Esophagus (tissue), 2 donors: Measurements from ENCODE around the gene DRGX. TPM values are rescaled to one million over a fixed set of nuclear protein-coding genes. Genes with fewer than 3 reads are reported as not detected.

ENCODE experiments used
- H3K27ac ChIP-seq, 2 donors: one replicate each; pipeline ENCODE4 v1.5.1; 2013; ENCODE audit warnings: low read depth in 2 of 2, mild to moderate bottlenecking in 2 of 2, inconsistent platforms in 1 of 2, low read length in 1 of 2, moderate library complexity in 1 of 2
- H3K27me3 ChIP-seq, 2 donors: one replicate each; pipeline ENCODE4 v1.6.1; 2013; ENCODE audit warnings: low read length in 2 of 2, control low read depth in 1 of 2, mild to moderate bottlenecking in 1 of 2; ENCODE audit not compliant: insufficient read depth in 2 of 2, control insufficient read depth in 1 of 2
- H3K36me3 ChIP-seq, 2 donors: one replicate each; pipeline ENCODE4 v1.6.1; 2013; ENCODE audit warnings: low read length in 1 of 2; ENCODE audit not compliant: control insufficient read depth in 2 of 2, insufficient read depth in 2 of 2
- H3K4me1 ChIP-seq, 2 donors: one replicate each; pipeline ENCODE4 v1.6.1; 2013; ENCODE audit warnings: low read length in 1 of 2; ENCODE audit not compliant: control insufficient read depth in 2 of 2, insufficient read depth in 2 of 2
- H3K4me3 ChIP-seq, 2 donors: one replicate each; pipeline ENCODE4 v1.5.1; 2013; ENCODE audit warnings: low read length in 2 of 2, mild to moderate bottlenecking in 2 of 2, low read depth in 1 of 2, moderate library complexity in 1 of 2
- H3K9me3 ChIP-seq, 2 donors: one replicate each; pipeline ENCODE4 v1.6.1; 2013; ENCODE audit warnings: mild to moderate bottlenecking in 2 of 2, low read depth in 1 of 2, low read length in 1 of 2, moderate library complexity in 1 of 2; ENCODE audit not compliant: control insufficient read depth in 2 of 2, insufficient read depth in 1 of 2
- WGBS, 2 donors: extraction: QIAGEN DNeasy Blood & Tissue Kit; methylation state at CpG; one replicate each; pipeline ENCODE4 v1.1.7; 2013; 5-methylcytosine and 5-hydroxymethylcytosine counted together
- polyA plus RNA-seq, 2 donors: library from polyadenylated mRNA; stranded (reverse); fragments of 200-250 nt; gene quantifications; one replicate each; pipeline ENCODE4 v1.2.3, GENCODE V29; 2013
- donor health status: healthy with polysubstance abuse.
- donor health status: Bipolar disorder and iron deficiency.

The DRGX gene
- polyA plus RNA-seq, 2 donors, result 0.04 TPM; not detected in 1

DNA sequence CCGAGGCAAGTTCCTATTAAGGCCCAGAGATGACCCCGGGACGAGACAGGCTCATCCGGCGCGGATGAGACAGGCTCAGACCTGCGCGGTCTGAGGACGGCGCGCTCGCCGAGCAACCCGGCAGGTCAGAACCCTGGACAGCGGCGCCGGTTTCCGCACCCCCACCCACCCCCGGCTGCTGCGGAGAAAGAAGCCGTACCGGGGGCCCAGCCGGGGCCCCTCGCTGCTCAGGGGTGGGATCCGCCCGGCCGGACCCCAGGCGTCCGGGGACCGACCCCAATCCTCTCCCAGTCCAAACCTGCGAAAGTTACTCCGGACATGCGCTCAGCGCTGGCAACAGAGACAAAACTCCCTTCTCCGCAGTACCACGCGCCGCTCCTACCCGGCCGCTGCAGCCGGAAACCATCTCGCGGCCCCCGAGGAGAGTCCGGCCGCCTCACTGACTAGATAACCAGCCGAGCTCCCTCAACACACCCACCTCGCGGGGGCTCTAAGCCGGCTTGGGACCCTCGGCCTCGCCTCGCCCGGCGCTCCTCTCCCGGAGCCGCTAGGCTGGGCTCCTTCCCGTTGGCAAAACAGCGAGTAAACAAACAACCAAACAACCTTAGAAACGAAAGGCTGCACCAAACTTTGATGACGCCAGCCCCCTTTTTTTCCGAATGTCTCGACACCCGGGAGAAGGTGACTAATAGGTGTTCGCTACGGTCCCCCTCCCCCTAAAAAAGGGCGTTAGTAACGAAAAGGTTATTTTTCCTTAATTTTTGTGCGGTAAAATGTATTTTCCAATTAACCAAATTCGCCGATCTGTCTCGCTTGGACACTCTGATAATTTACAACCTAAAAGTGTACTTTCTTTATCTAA lies 2.3 kb upstream of the DRGX start:
- no peaks in the 10 kb centered on the region for H3K36me3 ChIP-seq
- H3K4me1 ChIP-seq, result peaks cover 10 to 17% of the 10 kb centered on the region in 2 donors
- H3K4me3 ChIP-seq, result peak overlapping the region in 1 of 2 donors; percentile 26
- peaks cover 0 to 11% of the 10 kb centered on the region in 2 donors for H3K9me3 ChIP-seq
- H3K27ac ChIP-seq, result no peak overlapping the region
- WGBS, 2 donors, result 2 to 3% methylated on average over 66 to 72 of the region's 72 CpGs
- peaks cover 0 to 50% of the 10 kb centered on the region in 2 donors for H3K27me3 ChIP-seq

DNA sequence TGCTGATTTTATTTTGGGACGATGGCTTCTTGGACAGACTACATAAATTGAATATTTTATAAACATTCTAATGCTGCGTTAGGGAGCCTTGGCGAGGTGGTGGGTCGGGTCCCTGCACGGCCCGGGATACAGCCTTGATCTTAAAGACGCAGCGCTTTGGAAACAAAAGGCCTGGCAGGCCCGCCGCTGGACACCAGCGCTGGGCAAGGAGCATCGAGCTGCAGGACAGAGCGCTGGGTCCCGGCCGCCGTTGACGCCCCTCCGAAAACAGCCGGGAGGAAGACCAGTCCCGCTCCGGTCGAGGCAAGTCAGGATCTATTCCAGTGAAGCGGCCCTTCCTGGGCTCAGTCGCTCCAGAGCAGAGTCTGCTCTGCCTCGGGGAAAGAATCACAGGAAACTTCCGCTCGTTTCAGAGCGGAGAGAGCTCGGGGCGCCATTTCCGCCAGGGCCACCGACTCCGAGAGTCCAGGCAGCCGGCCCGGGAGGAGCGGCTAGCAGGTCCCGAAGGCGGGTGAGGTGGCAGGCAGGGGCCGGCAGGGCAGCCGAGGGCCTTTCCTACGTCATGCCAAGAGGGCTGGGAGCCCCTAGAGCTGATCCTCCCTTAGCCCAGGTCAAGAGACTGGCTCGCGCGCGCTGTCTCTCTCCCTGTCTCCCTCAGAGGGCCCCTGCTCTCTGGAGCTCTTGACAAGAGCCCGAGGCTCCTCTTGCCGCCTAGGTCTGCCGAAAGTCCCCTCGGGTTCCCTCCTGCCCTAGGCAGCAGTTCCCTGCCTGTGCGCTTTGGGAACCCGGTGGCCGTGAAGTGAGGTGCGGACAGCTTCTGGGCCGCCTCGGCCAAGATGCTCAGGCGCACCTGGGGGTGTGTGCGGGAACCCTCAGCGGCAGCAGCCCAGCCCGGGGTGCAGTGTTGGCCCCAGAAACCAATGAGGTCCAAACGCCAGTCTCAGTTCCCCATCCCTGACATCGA lies 1.4 kb upstream of the DRGX start:
- WGBS, 2 donors, result 5% methylated on average over 61 of the region's 61 CpGs
- Histone ChIP-seq H3K27me3 (peaks cover 0 to 50% of the 10 kb centered on the region in 2 donors), H3K4me3 (no peak overlapping the region)

DNA sequence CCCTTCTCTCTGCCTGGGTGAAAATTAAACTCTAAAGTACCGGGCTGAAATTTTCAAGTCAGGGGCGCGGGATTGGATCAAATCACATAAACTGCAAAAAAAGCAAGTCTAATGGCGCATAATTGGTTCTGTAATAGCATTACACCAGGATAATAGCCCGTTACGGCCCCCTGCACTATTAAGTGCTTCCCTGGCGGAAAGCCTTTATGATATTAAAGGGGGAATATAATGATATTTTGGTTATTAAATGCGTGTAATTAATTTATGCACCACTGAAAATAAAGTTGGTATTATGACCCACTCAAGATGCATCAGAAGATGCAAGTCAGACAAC lies 744 bp upstream of the DRGX start:
- H3K27me3 ChIP-seq, result peaks cover 0 to 48% of the 10 kb centered on the region in 2 donors
- 24 to 28% methylated on average over 8 of the region's 8 CpGs for WGBS, 2 donors
- H3K27ac ChIP-seq, result no peak overlapping the region
- peaks cover 10 to 17% of the 10 kb centered on the region in 2 donors for H3K4me1 ChIP-seq
- no peak overlapping the region for H3K4me3 ChIP-seq
- no peaks in the 10 kb centered on the region for H3K36me3 ChIP-seq
- H3K9me3 ChIP-seq, result peaks cover 0 to 11% of the 10 kb centered on the region in 2 donors

More for the DNA sequence above, 1.4 kb upstream of the DRGX start:
- H3K36me3 ChIP-seq, result no peaks in the 10 kb centered on the region
- no peak overlapping the region for H3K27ac ChIP-seq
- H3K4me1 ChIP-seq, result peaks cover 10 to 17% of the 10 kb centered on the region in 2 donors
- peaks cover 0 to 11% of the 10 kb centered on the region in 2 donors for H3K9me3 ChIP-seq

DNA sequence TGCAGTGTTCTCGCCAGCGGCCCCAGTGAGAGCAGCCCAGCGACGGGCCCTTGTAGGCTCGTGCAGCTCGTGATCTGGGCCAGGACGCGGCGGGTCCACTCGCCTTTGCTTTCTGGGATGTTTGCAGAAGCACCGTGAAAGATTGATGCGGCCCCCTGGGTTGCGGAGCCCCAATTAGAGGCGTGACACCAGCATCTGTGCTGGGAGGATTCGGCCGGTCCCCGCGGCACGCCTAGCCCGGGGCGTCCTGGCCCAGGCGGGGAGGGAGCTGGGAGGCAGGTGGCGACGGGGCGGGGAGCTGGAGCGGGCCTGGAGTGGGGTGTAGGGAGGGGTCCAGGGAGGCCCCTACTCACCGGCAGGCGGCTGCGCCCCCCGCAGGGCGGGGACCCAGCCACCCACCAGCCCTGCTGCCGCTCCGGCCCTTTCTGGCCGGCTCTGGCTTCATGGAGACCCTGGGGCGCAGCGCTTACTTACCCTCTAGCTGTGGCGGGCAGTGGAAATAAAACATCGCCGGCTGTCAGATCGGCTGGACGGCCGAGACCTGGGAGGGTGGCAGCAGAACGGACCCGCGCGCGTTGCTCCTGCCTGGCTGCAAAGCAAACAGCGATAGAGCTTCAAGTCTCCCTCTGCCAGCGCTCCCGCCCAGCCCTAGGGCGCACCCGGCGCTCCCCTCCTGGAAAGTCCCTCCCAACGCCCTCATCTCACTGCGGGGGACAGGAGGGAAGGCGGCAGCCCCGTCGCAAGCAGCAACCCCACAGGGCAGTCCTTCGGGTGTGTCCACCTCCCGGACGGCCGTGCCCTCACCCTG lies 752 bp downstream of the DRGX start:
- no peak overlapping the region for H3K27ac ChIP-seq
- peaks cover 0 to 46% of the 10 kb centered on the region in 2 donors for H3K27me3 ChIP-seq
- H3K4me1 ChIP-seq, result peaks cover 10 to 17% of the 10 kb centered on the region in 2 donors
- peaks cover 0 to 8% of the 10 kb centered on the region in 2 donors for H3K9me3 ChIP-seq
- WGBS, 2 donors, result 3% methylated on average over 57 to 62 of the region's 62 CpGs
- no peak overlapping the region for H3K4me3 ChIP-seq
- no peaks in the 10 kb centered on the region for H3K36me3 ChIP-seq

DNA sequence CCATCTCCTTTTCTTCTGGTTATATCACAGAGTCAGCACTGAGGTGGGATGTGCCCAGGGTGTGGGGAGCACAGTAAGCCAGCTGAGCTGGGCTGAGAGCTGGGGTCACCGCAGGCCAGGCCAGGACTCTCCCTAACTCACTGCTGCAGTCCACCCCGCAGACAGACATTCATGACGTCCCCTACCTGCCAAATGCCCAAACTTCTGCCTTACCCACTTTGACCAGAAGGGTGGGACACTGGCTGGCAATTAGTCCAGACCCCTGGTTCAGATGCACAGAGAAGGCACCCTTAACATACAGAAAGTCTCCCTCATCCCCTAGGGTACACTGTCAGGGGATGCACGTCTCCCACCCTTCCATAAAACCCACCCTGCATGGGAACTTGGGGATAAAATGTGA lies 2.1 kb downstream of the DRGX start:
- peaks cover 0 to 41% of the 10 kb centered on the region in 2 donors for H3K27me3 ChIP-seq

DNA sequence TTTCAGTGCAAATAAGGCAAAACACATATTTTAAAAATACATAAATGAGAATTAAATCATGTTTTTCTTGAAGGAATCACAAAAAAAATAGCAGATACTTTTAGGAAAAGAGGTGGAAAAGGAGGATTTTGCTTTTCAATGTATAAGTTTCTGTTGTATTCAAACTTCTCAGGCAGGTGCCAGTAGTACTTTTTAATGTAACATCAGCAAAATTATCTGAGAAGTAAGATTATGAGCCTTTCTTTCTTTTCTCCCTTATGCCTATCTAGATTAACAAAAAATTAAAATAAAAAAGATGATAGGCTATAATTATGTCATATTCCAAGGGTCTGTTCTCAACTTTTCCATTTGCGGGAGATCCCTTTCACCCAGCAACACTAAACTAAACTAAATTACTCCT lies 2.6 kb downstream of the DRGX start:
- Histone ChIP-seq H3K36me3 (no peaks in the 10 kb centered on the region), H3K4me1 (peaks cover 9 to 15% of the 10 kb centered on the region in 2 donors), H3K4me3 (no peak overlapping the region), H3K27ac (no peak overlapping the region), H3K27me3 (peaks cover 0 to 42% of the 10 kb centered on the region in 2 donors), H3K9me3 (peaks cover 0 to 8% of the 10 kb centered on the region in 2 donors)
- WGBS, 2 donors, result 91 to 96% methylated on average over 1 of the region's 1 CpG

More for the DNA sequence above, 2.1 kb downstream of the DRGX start:
- Histone ChIP-seq H3K4me1 (peaks cover 10 to 17% of the 10 kb centered on the region in 2 donors), H3K4me3 (no peak overlapping the region), H3K36me3 (no peaks in the 10 kb centered on the region), H3K27ac (no peak overlapping the region), H3K9me3 (peaks cover 0 to 8% of the 10 kb centered on the region in 2 donors)
- WGBS, 2 donors, result 42 to 47% methylated on average over 4 of the region's 4 CpGs

DNA sequence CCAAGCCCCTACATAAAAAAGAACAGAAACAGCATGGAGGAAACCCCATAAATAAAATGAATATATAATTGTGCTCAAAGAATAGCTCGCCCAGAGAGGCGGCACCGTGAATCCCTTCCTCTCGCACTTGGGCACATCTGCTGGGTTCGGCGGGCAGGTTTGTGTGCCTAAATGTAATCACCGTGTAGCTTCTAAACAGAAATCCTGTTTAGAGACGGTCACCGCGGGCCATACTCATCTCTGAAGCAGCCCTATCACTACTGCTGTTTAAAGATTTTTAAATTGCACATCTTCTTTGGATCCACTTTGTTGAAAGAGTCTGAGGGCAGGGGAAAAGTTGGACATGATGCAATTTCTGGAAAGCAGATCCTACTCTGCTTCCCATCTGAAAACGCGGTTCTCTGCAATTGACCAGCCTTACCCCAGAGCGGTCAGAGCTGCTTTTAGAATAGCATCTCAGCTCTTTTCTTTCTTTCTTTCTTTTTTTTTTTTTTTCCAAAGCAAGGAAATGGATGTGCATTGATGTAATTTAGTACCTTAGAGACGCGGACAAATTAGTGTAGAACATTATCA lies 6.4 kb downstream of the DRGX start:
- H3K4me1 ChIP-seq, result peaks cover 0 to 5% of the 10 kb centered on the region in 2 donors
- 88 to 90% methylated on average over 15 of the region's 15 CpGs for WGBS, 2 donors
- H3K27ac ChIP-seq, result no peak overlapping the region
- no peaks in the 10 kb centered on the region for H3K36me3 ChIP-seq
- no peak overlapping the region for H3K4me3 ChIP-seq
- no peaks in the 10 kb centered on the region for H3K9me3 ChIP-seq
- peaks cover 0 to 9% of the 10 kb centered on the region in 2 donors for H3K27me3 ChIP-seq

DNA sequence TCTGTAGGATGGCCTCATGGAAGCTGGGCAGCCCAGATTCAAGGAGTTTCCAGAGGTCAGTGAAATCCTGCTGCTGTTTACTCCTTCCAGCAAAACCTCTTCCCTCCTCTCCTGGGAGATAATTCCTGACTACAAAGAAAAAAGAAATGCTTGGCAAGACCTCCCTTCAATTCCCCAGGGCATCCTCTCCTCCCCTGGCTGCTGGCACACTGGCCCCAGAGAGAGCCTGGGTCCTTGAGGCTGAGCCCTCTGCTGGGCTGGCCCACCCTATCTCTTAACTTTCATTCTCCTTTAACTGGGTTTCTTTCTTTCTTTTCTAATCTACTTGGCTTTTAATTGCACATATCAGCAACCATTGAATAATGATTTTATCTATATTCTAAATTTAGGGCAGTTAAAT lies 7.7 kb downstream of the DRGX start:
- no peaks in the 10 kb centered on the region for H3K36me3 ChIP-seq
- peaks cover 0 to 4% of the 10 kb centered on the region in 2 donors for H3K27me3 ChIP-seq
- no peak overlapping the region for H3K27ac ChIP-seq
- no peak overlapping the region for H3K4me3 ChIP-seq
- no peaks in the 10 kb centered on the region for H3K9me3 ChIP-seq
- peaks cover 0 to 5% of the 10 kb centered on the region in 2 donors for H3K4me1 ChIP-seq
